HCT116 (cell line): Measurements from ENCODE around the gene KIR3DL2. TPM values are rescaled to one million over a fixed set of nuclear protein-coding genes. Genes with fewer than 3 reads are reported as not detected.
"Not testable (repeated sequence)": the region's sequence is repeated elsewhere in the genome, so short reads cannot be mapped to it uniquely, and the experiment has no call there.

Source experiments
- ATAC-seq: fragments of 200-7000 bp; cut with Tn5 transposase; 2 replicates; pipeline ENCODE4 v1.9.1; 2020; ENCODE audit warnings: mild to moderate bottlenecking, moderate library complexity
- BruUV-seq: library from RNA; stranded (reverse); fragments of 400-500 nt; replicated peaks from 2 replicates; lab custom pipeline; 2021; lab: Mats Ljungman, UMichigan
- CTCF ChIA-PET: fragments of 300-600 bp; sonication (Branson Sonifier 250); formaldehyde crosslinking; loops from one replicate; lab custom pipeline; 2021; ENCODE audit warnings: antibody characterized with exemption; lab: Charles Lee
- POLR2A ChIA-PET: fragments of 300-600, 350-600 bp; sonication (Branson Sonifier 250); formaldehyde crosslinking; loops from one replicate; lab custom pipeline; 2021; ENCODE audit warnings: antibody characterized with exemption; lab: Charles Lee
- RAD21 ChIA-PET, 2 experiments: fragments of 300-600 bp; sonication (Branson Sonifier 250); formaldehyde crosslinking; loops; one replicate each; lab custom pipeline; 2023; ENCODE audit warnings: low total read pairs in 2 of 2; ENCODE audit not compliant: uncharacterized antibody in 2 of 2, unreplicated experiment in 2 of 2, low non-redundant PET in 1 of 2; lab: Charles Lee
- DNase-seq: peaks from one replicate; pipeline ENCODE4 v3.0.0-alpha.2; 2010; ENCODE audit warnings: low read depth, low spot score
- H2AFZ ChIP-seq: fragments of 200-600 bp; shearing (Covaris generic), sonication (generic); 2 replicates; pipeline ENCODE4 v1.6.1; 2017; ENCODE audit warnings: low read depth, mixed run types, mixed read lengths, antibody characterized with exemption, low read length; ENCODE audit not compliant: poor library complexity, severe bottlenecking
- H3K27ac ChIP-seq: 2 replicates; pipeline ENCODE4 v1.5.1; 2012; ENCODE audit warnings: low read depth, low read length
- H3K27me3 ChIP-seq: fragments of 200-600 bp; sonication (generic); 2 replicates; pipeline ENCODE4 v1.6.1; 2016; ENCODE audit warnings: mixed run types, low read length, mixed read lengths; ENCODE audit not compliant: insufficient read depth
- H3K36me3 ChIP-seq, 2 experiments: fragments of 200-500 bp in 1 of 2; fragments of 200-600 bp in 1 of 2; sonication (Bioruptor generic) in 1 of 2; sonication (generic) in 1 of 2; 2 replicates each; pipeline versions ENCODE4 v1.5.1 to v1.6.1; 2014 to 2016; ENCODE audit warnings: low read length in 2 of 2, inconsistent platforms in 1 of 2, mixed read lengths in 1 of 2, mixed run types in 1 of 2; ENCODE audit not compliant: insufficient read depth in 2 of 2, control insufficient read depth in 1 of 2
- H3K4me1 ChIP-seq, 2 experiments: fragments of 200-600 bp in 1 of 2; sonication (generic) in 1 of 2; 2 replicates each; pipeline versions ENCODE4 v1.5.1 to v1.6.1; 2012 to 2017; ENCODE audit warnings: low read length in 2 of 2, inconsistent platforms in 1 of 2, mild to moderate bottlenecking in 1 of 2, mixed read lengths in 1 of 2, mixed run types in 1 of 2, moderate library complexity in 1 of 2; ENCODE audit not compliant: insufficient read depth in 2 of 2, control insufficient read depth in 1 of 2
- H3K4me2 ChIP-seq: fragments of 200-600 bp; sonication (generic); 2 replicates; pipeline ENCODE4 v1.6.1; 2017; ENCODE audit warnings: mixed run types, low read length, mixed read lengths
- H3K4me3 ChIP-seq, 2 experiments: fragments of 200-600 bp in 1 of 2; sonication (generic) in 1 of 2; replicated peaks in 1 of 2; 2 replicates each; pipeline ENCODE4 v1.5.1; 2011 to 2016; ENCODE audit warnings: low read length in 2 of 2, control low read depth in 1 of 2, low read depth in 1 of 2, mild to moderate bottlenecking in 1 of 2, mixed read lengths in 1 of 2, mixed run types in 1 of 2
- H3K79me2 ChIP-seq: fragments of 200-600 bp; sonication (generic); 2 replicates; pipeline ENCODE4 v1.6.1; 2017; ENCODE audit warnings: mild to moderate bottlenecking, mixed run types, low read length, moderate library complexity, mixed read lengths; ENCODE audit not compliant: insufficient read depth
- H3K9ac ChIP-seq: fragments of 200-600 bp; sonication (generic); 2 replicates; pipeline ENCODE4 v1.6.1; 2016; ENCODE audit warnings: low read length, mixed read lengths
- H3K9me2 ChIP-seq: fragments of 200-600 bp; sonication (generic), shearing (Covaris generic); 2 replicates; pipeline ENCODE4 v1.6.1; 2017; ENCODE audit warnings: mixed run types, mild to moderate bottlenecking, moderate library complexity; ENCODE audit not compliant: insufficient read depth
- H3K9me3 ChIP-seq, 2 experiments: fragments of 200-500 bp in 1 of 2; fragments of 200-600 bp in 1 of 2; sonication (Bioruptor generic) in 1 of 2; sonication (generic) in 1 of 2; 2 replicates each; pipeline ENCODE4 v1.6.1; 2014 to 2017; ENCODE audit warnings: low read length in 2 of 2, mixed read lengths in 2 of 2, inconsistent platforms in 1 of 2, low read depth in 1 of 2, mild to moderate bottlenecking in 1 of 2, mixed run types in 1 of 2, moderate library complexity in 1 of 2; ENCODE audit not compliant: control insufficient read depth in 1 of 2, insufficient read depth in 1 of 2
- H4K20me1 ChIP-seq: fragments of 200-600 bp; sonication (generic), shearing (Covaris generic); 2 replicates; pipeline ENCODE4 v1.6.1; 2017; ENCODE audit warnings: mixed run types, mild to moderate bottlenecking, moderate library complexity; ENCODE audit not compliant: insufficient read depth
- ATF3 ChIP-seq: IDR thresholded peaks from 2 replicates; pipeline ENCODE4 v1.6.1; 2012
- POLR2A ChIP-seq: IDR thresholded peaks from 2 replicates; pipeline ENCODE4 v1.7.0; 2011; ENCODE audit warnings: borderline replicate concordance; ENCODE audit not compliant: insufficient read depth, insufficient read length; ENCODE audit errors: extremely low read depth
- RAD21 ChIP-seq: IDR thresholded peaks from 2 replicates; pipeline ENCODE4 v1.6.1; 2012; ENCODE audit warnings: low read depth, mild to moderate bottlenecking
- SIN3A ChIP-seq: IDR thresholded peaks from 2 replicates; pipeline ENCODE4 v1.6.1; 2012; ENCODE audit warnings: low read depth
- YY1 ChIP-seq: IDR thresholded peaks from 2 replicates; pipeline ENCODE4 v1.6.1; 2011; ENCODE audit warnings: low read length, low read depth, moderate library complexity, mild to moderate bottlenecking; ENCODE audit not compliant: insufficient replicate concordance; ENCODE audit errors: extremely low read depth
- ZFX ChIP-seq: fragments of 450-650 bp; IDR thresholded peaks from 2 replicates; pipeline ENCODE4 v1.6.1; 2017
- ZNF274 ChIP-seq: fragments of 200-500 bp; sonication (Bioruptor generic); IDR thresholded peaks from 2 replicates; pipeline ENCODE4 v1.6.1; 2014; ENCODE audit warnings: mild to moderate bottlenecking, low read depth, low read length, inconsistent platforms
- intact Hi-C: fragments of 100-400 bp; cut with micrococcal nuclease; formaldehyde crosslinking; loops from 2 replicates; pipeline ENCODE4 v1.10.0; 2022
- total RNA-seq: library from RNA; stranded (reverse); gene quantifications from one replicate; pipeline ENCODE4 v1.2.1, GENCODE V29; 2021; ENCODE audit not compliant: unreplicated experiment
- TF ChIP-seq, protein P1 (sequence below), 3 experiments: fragments of 200-600 bp in 1 of 3; sonication (generic) in 1 of 3; IDR thresholded peaks in 2 of 3; conservative IDR thresholded peaks in 1 of 3; 2 replicates each; pipeline ENCODE4 v1.5.1; 2012 to 2017; ENCODE audit warnings: low read depth in 2 of 3, low read length in 2 of 3, antibody characterized with exemption in 1 of 3, borderline replicate concordance in 1 of 3, control low read depth in 1 of 3, mild to moderate bottlenecking in 1 of 3, mixed read lengths in 1 of 3, mixed run types in 1 of 3, moderate library complexity in 1 of 3; ENCODE audit not compliant: insufficient read depth in 1 of 3

KIR3DL2 gene
- total RNA-seq, 1 experiment from 2014 or later, result not detected

GRCh38 chr19:54893406-54893805 is 43.2 kb downstream of the KIR3DL2 start:
- DNase-seq (no peak), ATAC-seq (peak; percentile 44; the same call in 1 of the 2 replicates)
- Histone ChIP-seq H3K4me2 (peak overlapping the region; percentile 39), H4K20me1 (no peaks in the 10 kb centered on the region), H3K79me2 (no peaks in the 10 kb centered on the region), H2AFZ (no peak overlapping the region), H3K9me3 (no peaks in the 10 kb centered on the region), H3K9me2 (no peaks in the 10 kb centered on the region), H3K4me1 (peaks cover 4 to 8% of the 10 kb centered on the region in 2 experiments; a peak in 3 of 4 replicates), H3K36me3 (no peaks in the 10 kb centered on the region), H3K9ac (no peak overlapping the region), H3K4me3 (no peak overlapping the region), H3K27ac (no peak overlapping the region), H3K27me3 (no peaks in the 10 kb centered on the region)
- no TSS peak for BruUV-seq
- RAD21 ChIA-PET, result no interaction called here
- TF ChIP-seq POLR2A (no peak), ATF3 (no peak), RAD21 (no peak), SIN3A (no peak), ZNF274 (no peak), YY1 (no peak), ZFX (no peak)
- TF ChIP-seq, protein P1, sequence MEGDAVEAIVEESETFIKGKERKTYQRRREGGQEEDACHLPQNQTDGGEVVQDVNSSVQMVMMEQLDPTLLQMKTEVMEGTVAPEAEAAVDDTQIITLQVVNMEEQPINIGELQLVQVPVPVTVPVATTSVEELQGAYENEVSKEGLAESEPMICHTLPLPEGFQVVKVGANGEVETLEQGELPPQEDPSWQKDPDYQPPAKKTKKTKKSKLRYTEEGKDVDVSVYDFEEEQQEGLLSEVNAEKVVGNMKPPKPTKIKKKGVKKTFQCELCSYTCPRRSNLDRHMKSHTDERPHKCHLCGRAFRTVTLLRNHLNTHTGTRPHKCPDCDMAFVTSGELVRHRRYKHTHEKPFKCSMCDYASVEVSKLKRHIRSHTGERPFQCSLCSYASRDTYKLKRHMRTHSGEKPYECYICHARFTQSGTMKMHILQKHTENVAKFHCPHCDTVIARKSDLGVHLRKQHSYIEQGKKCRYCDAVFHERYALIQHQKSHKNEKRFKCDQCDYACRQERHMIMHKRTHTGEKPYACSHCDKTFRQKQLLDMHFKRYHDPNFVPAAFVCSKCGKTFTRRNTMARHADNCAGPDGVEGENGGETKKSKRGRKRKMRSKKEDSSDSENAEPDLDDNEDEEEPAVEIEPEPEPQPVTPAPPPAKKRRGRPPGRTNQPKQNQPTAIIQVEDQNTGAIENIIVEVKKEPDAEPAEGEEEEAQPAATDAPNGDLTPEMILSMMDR (IDR thresholded peaks at IDR 0.05 in 2 of 3, conservative IDR thresholded peaks at IDR 0.05 in 1 of 3; ENCODE audit: borderline replicate concordance in 1 of 3, insufficient read depth in 1 of 3, low read depth in 2 of 3, low read length in 2 of 3), result no peak
- POLR2A ChIA-PET, result no interaction called here
- intact Hi-C loops, result no loop called here
- CTCF ChIA-PET, result interaction anchor here (0.7 to 1.1 kb wide), 2 partner anchors 12 to 520 kb away, joined by 3 read pairs; no protein-coding TSS in a partner anchor

DNA sequence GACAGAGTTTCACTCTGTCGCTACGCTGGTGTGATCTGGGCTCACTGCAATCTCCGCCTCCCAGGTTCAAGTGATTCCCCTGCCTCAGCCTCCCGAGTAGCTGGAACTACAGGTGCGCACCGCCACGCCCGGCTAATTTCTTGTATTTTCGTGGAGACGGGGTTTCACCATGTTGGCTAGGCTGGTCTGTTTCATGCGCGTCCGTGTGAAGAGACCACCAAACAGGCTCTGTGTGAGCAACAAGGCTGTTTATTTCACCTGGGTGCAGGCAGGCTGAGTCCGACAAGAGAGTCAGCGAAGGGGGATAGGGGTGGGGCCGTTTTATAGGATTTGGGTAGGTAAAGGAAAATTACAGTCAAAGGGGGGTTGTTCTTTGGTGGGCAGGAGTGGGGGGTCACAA is 43.9 kb downstream of the KIR3DL2 start:
- H3K79me2 ChIP-seq, H4K20me1 ChIP-seq, H2AFZ ChIP-seq, H3K4me2 ChIP-seq, H3K36me3 ChIP-seq, H3K27me3 ChIP-seq, intact Hi-C loops, RAD21 ChIA-PET, H3K9ac ChIP-seq, H3K4me1 ChIP-seq, H3K4me3 ChIP-seq, H3K9me2 ChIP-seq, H3K27ac ChIP-seq, ATAC-seq, BruUV-seq, DNase-seq, H3K9me3 ChIP-seq: not testable (repeated sequence)
- ChIA-PET CTCF (interaction anchor here (0.7 to 1.1 kb wide), 2 partner anchors 13 to 520 kb away, joined by 3 read pairs; no protein-coding TSS in a partner anchor), POLR2A (interaction anchor here (0.7 kb wide), 1 partner anchor 85 kb away, joined by 3 read pairs; no protein-coding TSS in a partner anchor)
